OCI-LY7 (cell line): ENCODE data around the gene TXNDC11.

ENCODE experiments used
- EZH2phosphoT487 ChIP-seq: fragments of 200-600 bp; sonication (generic); IDR thresholded peaks from 2 replicates; pipeline ENCODE4 v1.6.1; 2018; ENCODE audit warnings: low read depth, borderline replicate concordance, mild to moderate bottlenecking, mixed run types, antibody characterized with exemption, low read length, moderate library complexity, mixed read lengths
- TF ChIP-seq, protein P1 (sequence below): fragments of 200-600 bp; sonication (generic); conservative IDR thresholded peaks from 2 replicates; pipeline ENCODE4 v1.5.1; 2014; ENCODE audit warnings: mild to moderate bottlenecking, antibody characterized with exemption, low read length, moderate library complexity, mixed read lengths

DNA sequence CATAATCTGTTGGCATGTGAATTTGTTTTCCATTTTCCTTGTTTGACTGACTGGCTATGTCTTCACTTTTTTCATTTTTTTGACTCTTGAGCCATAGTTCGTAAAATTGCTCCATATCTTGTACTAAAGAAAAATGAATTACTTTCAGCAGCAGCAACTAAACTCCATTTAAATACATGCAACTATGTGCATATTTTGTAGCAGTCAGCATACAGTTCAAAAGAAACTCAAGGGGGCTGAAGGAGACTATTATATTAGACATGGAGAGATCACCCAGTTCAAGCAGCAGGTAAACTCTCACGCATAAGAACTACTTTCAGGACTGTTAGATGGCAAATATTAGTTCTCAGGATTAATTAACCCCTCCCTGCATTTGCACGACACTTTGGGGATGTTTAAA is 13.6 kb upstream of the TXNDC11 start:
- TF ChIP-seq, protein P1, sequence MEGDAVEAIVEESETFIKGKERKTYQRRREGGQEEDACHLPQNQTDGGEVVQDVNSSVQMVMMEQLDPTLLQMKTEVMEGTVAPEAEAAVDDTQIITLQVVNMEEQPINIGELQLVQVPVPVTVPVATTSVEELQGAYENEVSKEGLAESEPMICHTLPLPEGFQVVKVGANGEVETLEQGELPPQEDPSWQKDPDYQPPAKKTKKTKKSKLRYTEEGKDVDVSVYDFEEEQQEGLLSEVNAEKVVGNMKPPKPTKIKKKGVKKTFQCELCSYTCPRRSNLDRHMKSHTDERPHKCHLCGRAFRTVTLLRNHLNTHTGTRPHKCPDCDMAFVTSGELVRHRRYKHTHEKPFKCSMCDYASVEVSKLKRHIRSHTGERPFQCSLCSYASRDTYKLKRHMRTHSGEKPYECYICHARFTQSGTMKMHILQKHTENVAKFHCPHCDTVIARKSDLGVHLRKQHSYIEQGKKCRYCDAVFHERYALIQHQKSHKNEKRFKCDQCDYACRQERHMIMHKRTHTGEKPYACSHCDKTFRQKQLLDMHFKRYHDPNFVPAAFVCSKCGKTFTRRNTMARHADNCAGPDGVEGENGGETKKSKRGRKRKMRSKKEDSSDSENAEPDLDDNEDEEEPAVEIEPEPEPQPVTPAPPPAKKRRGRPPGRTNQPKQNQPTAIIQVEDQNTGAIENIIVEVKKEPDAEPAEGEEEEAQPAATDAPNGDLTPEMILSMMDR: no peak
- TF ChIP-seq EZH2phosphoT487: no peak
